ENCODE measurements around the gene ADPRHL1.

The ADPRHL1 gene

GRCh38 chr13:113430378-113431110 lies 22.7 kb downstream of the ADPRHL1 start:
- no peak for ATAC-seq

GRCh38 chr13:113429608-113429985 lies 23.7 kb downstream of the ADPRHL1 start:
- ATAC-seq = no peak

- no peak for ATAC-seq
Measured at GRCh38 chr13:113428871-113429607, 24.2 kb downstream of the ADPRHL1 start.

GRCh38 chr13:113428469-113428865 lies 24.8 kb downstream of the ADPRHL1 start:
- ATAC-seq = no peak

- no peak for ATAC-seq
Measured at GRCh38 chr13:113427562-113428468, 25.5 kb downstream of the ADPRHL1 start.

- no peak for ATAC-seq
Measured at GRCh38 chr13:113426591-113426986, 26.7 kb downstream of the ADPRHL1 start.

GRCh38 chr13:113425941-113426590 lies 27.2 kb downstream of the ADPRHL1 start:
- ATAC-seq = no peak

- no peak for ATAC-seq
Measured at GRCh38 chr13:113423520-113424163, 29.6 kb downstream of the ADPRHL1 start.

- no peak for ATAC-seq
Measured at GRCh38 chr13:113422807-113423519, 30.3 kb downstream of the ADPRHL1 start.

GRCh38 chr13:113421673-113422270 lies 31.5 kb downstream of the ADPRHL1 start:
- ATAC-seq = no peak

GRCh38 chr13:113420833-113421600 lies 32.3 kb downstream of the ADPRHL1 start:
- ATAC-seq = no peak

- ATAC-seq = no peak
Measured at GRCh38 chr13:113420232-113420631, 33.1 kb downstream of the ADPRHL1 start.

- ATAC-seq = no peak
Measured at GRCh38 chr13:113419531-113420193, 33.6 kb downstream of the ADPRHL1 start.

- ATAC-seq = no peak
Measured at GRCh38 chr13:113418722-113419049, 34.6 kb downstream of the ADPRHL1 start.

GRCh38 chr13:113417836-113418721 lies 35.2 kb downstream of the ADPRHL1 start:
- ATAC-seq = no peak

- ATAC-seq = no peak
Measured at GRCh38 chr13:113417008-113417751, 36.1 kb downstream of the ADPRHL1 start.

GRCh38 chr13:113415825-113416224 lies 37.5 kb downstream of the ADPRHL1 start:
- no peak for ATAC-seq

GRCh38 chr13:113415032-113415431 lies 38.3 kb downstream of the ADPRHL1 start:
- ATAC-seq = no peak
